MM.1S (cell line): Measurements from ENCODE around the gene CBX8.
A peak's percentile ranks its signal among the peaks of the same experiment; 100 is the strongest.
"Not testable (repeated sequence)": the region's sequence is repeated elsewhere in the genome, so short reads cannot be mapped to it uniquely, and the experiment has no call there.

Source experiments
- DNase-seq: peaks from one replicate; pipeline ENCODE4 v3.0.0-alpha.2; 2015
- H2AFZ ChIP-seq: fragments of 300-600 bp; sonication (generic); 2 replicates; pipeline ENCODE4 v1.6.0; 2016; ENCODE audit warnings: antibody characterized with exemption, low read length
- H3F3A ChIP-seq: fragments of 300-600 bp; sonication (generic); 2 replicates; pipeline ENCODE4 v1.6.1; 2016; ENCODE audit warnings: mild to moderate bottlenecking, antibody characterized with exemption, low read length, moderate library complexity, mixed read lengths; ENCODE audit not compliant: insufficient read depth
- H3K27ac ChIP-seq: fragments of 300-600 bp; sonication (generic); 2 replicates; pipeline ENCODE4 v1.5.1; 2016; ENCODE audit warnings: mild to moderate bottlenecking, low read length
- H3K27me3 ChIP-seq: fragments of 300-600 bp; sonication (generic); replicated peaks from 2 replicates; pipeline ENCODE4 v1.6.0; 2016; ENCODE audit warnings: low read length; ENCODE audit not compliant: insufficient read depth
- H3K36me3 ChIP-seq: fragments of 300-600 bp; sonication (generic); replicated peaks from 2 replicates; pipeline ENCODE4 v1.6.1; 2016; ENCODE audit warnings: mild to moderate bottlenecking, low read length, mixed read lengths; ENCODE audit not compliant: insufficient read depth
- H3K4me1 ChIP-seq: fragments of 300-600 bp; sonication (generic); 2 replicates; pipeline ENCODE4 v1.6.1; 2016; ENCODE audit warnings: low read length, mixed read lengths
- H3K4me2 ChIP-seq: fragments of 300-600 bp; sonication (generic); 2 replicates; pipeline ENCODE4 v1.6.0; 2016; ENCODE audit warnings: low read depth, low read length
- H3K4me3 ChIP-seq: fragments of 300-600 bp; sonication (generic); 2 replicates; pipeline ENCODE4 v1.5.1; 2016; ENCODE audit warnings: low read length, mixed read lengths
- H3K79me2 ChIP-seq: fragments of 300-600 bp; sonication (generic); 2 replicates; pipeline ENCODE4 v1.6.1; 2016; ENCODE audit warnings: mixed run types, low read length, mixed read lengths
- H3K9ac ChIP-seq: fragments of 300-600 bp; sonication (generic); 2 replicates; pipeline ENCODE4 v1.6.1; 2016; ENCODE audit warnings: low read length, mixed read lengths
- H3K9me2 ChIP-seq: fragments of 300-600 bp; sonication (generic); replicated peaks from 2 replicates; pipeline ENCODE4 v1.6.1; 2016; ENCODE audit warnings: mild to moderate bottlenecking, low read length, mixed read lengths; ENCODE audit not compliant: insufficient read depth
- H3K9me3 ChIP-seq: fragments of 300-600 bp; sonication (generic); replicated peaks from 2 replicates; pipeline ENCODE4 v1.6.1; 2016; ENCODE audit warnings: mild to moderate bottlenecking, low read length, mixed read lengths; ENCODE audit not compliant: insufficient read depth
- H4K20me1 ChIP-seq: fragments of 300-600 bp; sonication (generic); 2 replicates; pipeline ENCODE4 v1.6.1; 2016; ENCODE audit warnings: mild to moderate bottlenecking, low read length, moderate library complexity, mixed read lengths; ENCODE audit not compliant: insufficient read depth
- EZH2 ChIP-seq: fragments of 300-600 bp; sonication (generic); optimal IDR thresholded peaks from 2 replicates; pipeline ENCODE3; 2017; ENCODE audit warnings: low read depth, mild to moderate bottlenecking, antibody characterized with exemption, low read length, mixed read lengths
- EZH2phosphoT487 ChIP-seq: fragments of 300-600 bp; sonication (generic); IDR thresholded peaks from 2 replicates; pipeline ENCODE4 v1.6.1; 2018; ENCODE audit warnings: antibody characterized with exemption, low read length
- TF ChIP-seq, protein P1 (sequence below): fragments of 300-600 bp; sonication (generic); IDR thresholded peaks from 2 replicates; pipeline ENCODE4 v1.5.1; 2016; ENCODE audit warnings: antibody characterized with exemption, low read length, mixed read lengths

CBX8 gene

DNA sequence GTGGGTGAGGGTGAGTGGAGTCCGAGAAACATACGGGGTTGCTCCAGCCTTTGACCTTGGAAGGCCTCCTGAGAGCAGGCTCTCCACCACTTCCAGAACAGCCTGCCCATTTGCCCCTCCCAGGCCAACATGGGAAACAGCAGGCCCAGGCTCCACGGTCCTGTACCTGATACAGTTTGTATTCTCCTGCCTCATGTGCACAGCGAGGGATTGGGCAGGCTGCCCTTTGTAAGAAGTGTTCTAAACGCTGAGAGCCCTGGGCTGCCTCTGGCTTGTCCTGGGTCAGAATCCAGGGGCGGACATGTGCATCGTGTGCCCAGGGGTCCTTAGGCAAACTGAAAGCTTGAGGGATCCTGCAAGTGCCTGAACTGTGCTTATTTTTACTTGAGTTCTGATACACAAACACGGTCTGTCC lies 22.3 kb downstream of the CBX8 start:
- H3K9me2 ChIP-seq: no peaks in the 10 kb centered on the region
- H3F3A ChIP-seq: no peaks in the 10 kb centered on the region
- H3K36me3 ChIP-seq: no peaks in the 10 kb centered on the region
- DNase-seq: no peak
- no peak overlapping the region for H2AFZ ChIP-seq
- no peak overlapping the region for H3K4me3 ChIP-seq
- no peak overlapping the region for H3K9ac ChIP-seq
- 0 out of 2 replicates have a peak, but pooled peaks cover 6% of the 10 kb centered on the region for H3K4me1 ChIP-seq
- H3K27me3 ChIP-seq: peaks cover 91% of the 10 kb centered on the region
- TF ChIP-seq, protein P1, sequence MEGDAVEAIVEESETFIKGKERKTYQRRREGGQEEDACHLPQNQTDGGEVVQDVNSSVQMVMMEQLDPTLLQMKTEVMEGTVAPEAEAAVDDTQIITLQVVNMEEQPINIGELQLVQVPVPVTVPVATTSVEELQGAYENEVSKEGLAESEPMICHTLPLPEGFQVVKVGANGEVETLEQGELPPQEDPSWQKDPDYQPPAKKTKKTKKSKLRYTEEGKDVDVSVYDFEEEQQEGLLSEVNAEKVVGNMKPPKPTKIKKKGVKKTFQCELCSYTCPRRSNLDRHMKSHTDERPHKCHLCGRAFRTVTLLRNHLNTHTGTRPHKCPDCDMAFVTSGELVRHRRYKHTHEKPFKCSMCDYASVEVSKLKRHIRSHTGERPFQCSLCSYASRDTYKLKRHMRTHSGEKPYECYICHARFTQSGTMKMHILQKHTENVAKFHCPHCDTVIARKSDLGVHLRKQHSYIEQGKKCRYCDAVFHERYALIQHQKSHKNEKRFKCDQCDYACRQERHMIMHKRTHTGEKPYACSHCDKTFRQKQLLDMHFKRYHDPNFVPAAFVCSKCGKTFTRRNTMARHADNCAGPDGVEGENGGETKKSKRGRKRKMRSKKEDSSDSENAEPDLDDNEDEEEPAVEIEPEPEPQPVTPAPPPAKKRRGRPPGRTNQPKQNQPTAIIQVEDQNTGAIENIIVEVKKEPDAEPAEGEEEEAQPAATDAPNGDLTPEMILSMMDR: no peak
- no peaks in the 10 kb centered on the region for H3K79me2 ChIP-seq
- H3K9me3 ChIP-seq: no peaks in the 10 kb centered on the region
- no peak overlapping the region for H3K4me2 ChIP-seq
- H4K20me1 ChIP-seq: no peaks in the 10 kb centered on the region
- no peak overlapping the region for H3K27ac ChIP-seq

DNA sequence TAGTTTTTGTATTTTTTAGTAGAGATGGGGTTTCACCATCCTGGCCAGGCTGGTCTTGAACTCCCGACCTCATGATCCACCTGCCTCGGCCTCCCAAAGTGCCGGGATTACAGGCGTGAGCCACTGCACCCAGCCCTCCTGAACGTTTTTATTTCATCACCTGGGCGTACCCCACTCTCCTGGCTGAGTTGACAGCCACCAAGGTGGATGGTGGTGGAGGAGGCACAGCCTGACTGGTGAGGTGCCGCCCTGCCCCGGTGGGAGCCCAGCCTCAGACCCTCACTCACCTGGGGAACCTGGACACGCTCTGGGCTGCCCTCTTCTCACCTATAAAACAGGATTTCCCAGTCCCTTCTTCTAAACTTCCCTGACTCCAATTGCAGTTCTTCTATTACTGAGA lies 24.2 kb downstream of the CBX8 start:
- H3K27me3 ChIP-seq: peaks cover 97% of the 10 kb centered on the region
- not testable (repeated sequence) for H3K9me2 ChIP-seq, H3K4me1 ChIP-seq, H2AFZ ChIP-seq, H3K79me2 ChIP-seq, H4K20me1 ChIP-seq, H3K4me2 ChIP-seq, H3F3A ChIP-seq, H3K9ac ChIP-seq, H3K27ac ChIP-seq, H3K4me3 ChIP-seq, DNase-seq, H3K9me3 ChIP-seq, H3K36me3 ChIP-seq
- TF ChIP-seq EZH2phosphoT487: 0 out of 2 replicates have a peak, but pooled peaks have one; percentile 1

DNA sequence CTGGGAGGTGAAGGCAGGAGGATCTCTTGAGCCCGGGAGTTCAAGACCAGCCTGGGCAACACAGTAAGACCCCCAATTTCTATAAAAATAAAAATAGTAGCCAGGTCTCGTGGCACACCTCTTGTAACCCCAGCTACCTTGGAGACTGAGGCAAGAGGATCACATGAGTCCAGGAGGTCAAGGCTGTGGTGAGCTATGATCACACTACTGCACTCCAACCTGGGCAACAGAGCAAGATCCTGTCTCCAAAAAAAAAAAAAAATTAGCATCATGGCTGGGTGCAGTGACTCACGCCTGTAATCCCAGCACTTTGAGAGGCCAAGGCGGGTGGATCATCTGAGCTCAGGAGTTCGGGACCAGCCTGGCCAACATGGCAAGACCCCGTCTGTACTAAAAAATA lies 25.6 kb downstream of the CBX8 start:
- Histone ChIP-seq H3K4me1 (no peaks in the 10 kb centered on the region), H2AFZ (no peak overlapping the region), H3K4me2 (no peak overlapping the region), H3F3A (no peaks in the 10 kb centered on the region), H3K9me2 (no peaks in the 10 kb centered on the region), H3K36me3 (no peaks in the 10 kb centered on the region), H3K79me2 (no peaks in the 10 kb centered on the region), H4K20me1 (no peaks in the 10 kb centered on the region), H3K27me3 (peaks cover 98% of the 10 kb centered on the region), H3K27ac (no peak overlapping the region), H3K4me3 (no peak overlapping the region), H3K9ac (no peak overlapping the region), H3K9me3 (no peaks in the 10 kb centered on the region)
- TF ChIP-seq, protein P1: no peak
- TF ChIP-seq EZH2 (no peak), EZH2phosphoT487 (no peak)
- no peak for DNase-seq

DNA sequence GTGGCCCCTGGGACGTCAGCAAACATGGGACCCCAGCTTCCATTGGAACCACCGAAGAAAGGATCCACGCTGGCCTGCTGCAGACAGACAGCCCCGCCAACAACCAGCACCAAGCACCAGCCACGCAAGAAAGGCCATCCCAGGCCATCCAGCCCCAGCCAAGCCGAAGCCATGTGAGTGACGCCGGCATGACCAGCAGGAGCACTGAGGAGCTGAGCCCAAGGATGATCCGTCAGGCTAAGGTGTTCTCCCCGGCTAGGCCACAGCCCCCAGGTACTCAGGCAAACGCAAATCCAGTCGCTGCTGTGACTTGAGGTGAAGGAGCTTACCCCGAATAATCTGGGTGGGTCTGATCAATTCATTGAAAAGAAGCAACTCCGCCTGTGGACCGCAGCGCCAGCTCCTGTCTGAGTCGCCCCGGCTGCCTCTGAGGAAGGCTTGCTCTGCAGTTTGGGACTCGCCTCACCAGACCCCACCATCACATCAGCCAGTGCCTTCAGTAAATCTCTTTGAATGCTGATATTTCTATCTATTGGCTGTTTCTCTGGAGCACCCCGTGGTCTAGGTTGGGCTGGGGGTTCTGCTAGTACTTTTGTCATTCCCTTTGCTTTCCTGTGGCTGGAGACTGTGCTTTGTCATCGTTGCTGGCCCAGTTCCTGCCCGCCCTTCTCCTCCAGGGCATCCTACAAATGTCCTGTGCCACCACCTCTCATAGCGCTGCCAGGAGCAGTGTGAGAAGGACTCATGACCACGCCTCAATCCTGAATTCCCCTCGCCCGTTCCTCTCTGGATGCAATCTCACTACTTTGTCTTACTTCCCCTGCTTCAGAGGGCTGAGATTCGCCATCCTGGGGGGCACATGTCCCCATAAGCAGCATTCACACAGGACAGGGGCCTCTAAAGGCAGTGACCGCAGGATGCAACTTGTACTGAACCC lies 27.0 kb downstream of the CBX8 start:
- Histone ChIP-seq H4K20me1 (no peaks in the 10 kb centered on the region), H2AFZ (no peak overlapping the region), H3K4me3 (no peak overlapping the region), H3K79me2 (no peaks in the 10 kb centered on the region), H3K27ac (no peak overlapping the region), H3K9me3 (no peaks in the 10 kb centered on the region), H3K9ac (no peak overlapping the region), H3F3A (no peaks in the 10 kb centered on the region), H3K4me1 (no peaks in the 10 kb centered on the region), H3K4me2 (no peak overlapping the region), H3K36me3 (no peaks in the 10 kb centered on the region), H3K9me2 (no peaks in the 10 kb centered on the region), H3K27me3 (peaks cover 98% of the 10 kb centered on the region)
- no peak for DNase-seq
- TF ChIP-seq EZH2 (no peak), EZH2phosphoT487 (no peak)
- TF ChIP-seq, protein P1: no peak
